ENCODE data around the gene BLOC1S3.

The BLOC1S3 gene

GRCh38 chr19:45169602-45170001 lies 9.0 kb upstream of the BLOC1S3 start:
- TF ChIP-seq CTCF (conservative IDR thresholded peaks at IDR 0.05; ENCODE audit: control insufficient read depth, insufficient read depth, low read depth, low read length): no peak
- DNase-seq (ENCODE audit: low read depth): no peak
- no peak overlapping the region for H3K4me3 ChIP-seq (ENCODE audit: control insufficient read depth, low read depth, low read length)

GRCh38 chr19:45170146-45171106 lies 8.2 kb upstream of the BLOC1S3 start:
- DNase-seq (ENCODE audit: low read depth): no peak
- no peak for TF ChIP-seq CTCF (conservative IDR thresholded peaks at IDR 0.05; ENCODE audit: control insufficient read depth, insufficient read depth, low read depth, low read length)
- no peak overlapping the region for H3K4me3 ChIP-seq (ENCODE audit: control insufficient read depth, low read depth, low read length)

DNA sequence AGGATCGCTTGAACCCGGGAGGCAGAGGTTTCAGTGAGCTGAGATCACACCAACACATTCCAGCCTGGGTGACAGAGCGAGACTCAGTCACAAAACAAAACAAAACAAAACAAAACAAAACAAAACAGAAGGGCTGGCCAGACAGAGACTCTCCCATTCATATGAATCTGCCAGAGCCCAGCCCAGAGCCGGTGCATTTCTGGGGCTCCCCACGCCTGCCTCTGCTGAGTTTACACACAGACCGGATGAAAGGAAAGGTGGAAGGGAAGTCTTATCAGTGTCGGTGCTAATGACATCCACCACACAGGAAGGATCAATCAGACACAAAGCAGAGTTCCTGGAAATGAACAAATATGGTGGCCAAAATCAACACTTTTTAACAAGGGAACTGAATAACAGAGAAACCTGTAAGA lies 7.4 kb upstream of the BLOC1S3 start:
- H3K4me3 ChIP-seq (ENCODE audit: control insufficient read depth, low read depth, low read length): no peak overlapping the region
- no peak for DNase-seq (ENCODE audit: low read depth)
- no peak for TF ChIP-seq CTCF (conservative IDR thresholded peaks at IDR 0.05; ENCODE audit: control insufficient read depth, insufficient read depth, low read depth, low read length)

DNA sequence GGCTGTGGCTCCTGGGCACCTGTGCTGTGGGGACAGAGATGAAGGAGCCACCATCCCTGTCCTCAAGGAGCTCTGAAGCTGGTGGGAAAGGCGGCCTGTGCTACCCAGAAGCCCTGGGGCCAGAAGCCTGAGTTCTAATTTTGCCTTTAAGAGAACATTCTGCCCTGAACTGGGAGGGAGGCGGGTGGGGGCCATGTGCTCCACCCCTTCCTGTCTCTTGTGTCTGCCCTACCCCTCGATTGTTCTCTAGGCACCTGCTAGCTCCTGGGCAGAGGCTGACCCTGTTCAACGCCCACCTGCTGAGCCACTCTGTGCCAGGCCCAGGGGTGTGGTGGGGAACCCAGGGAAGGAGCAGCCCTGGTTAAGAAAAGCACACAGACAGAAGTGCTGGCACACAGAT lies 6.4 kb upstream of the BLOC1S3 start:
- H3K4me3 ChIP-seq (ENCODE audit: control insufficient read depth, low read depth, low read length): no peak overlapping the region
- TF ChIP-seq CTCF (conservative IDR thresholded peaks at IDR 0.05; ENCODE audit: control insufficient read depth, insufficient read depth, low read depth, low read length): no peak
- DNase-seq (ENCODE audit: low read depth): no peak

DNA sequence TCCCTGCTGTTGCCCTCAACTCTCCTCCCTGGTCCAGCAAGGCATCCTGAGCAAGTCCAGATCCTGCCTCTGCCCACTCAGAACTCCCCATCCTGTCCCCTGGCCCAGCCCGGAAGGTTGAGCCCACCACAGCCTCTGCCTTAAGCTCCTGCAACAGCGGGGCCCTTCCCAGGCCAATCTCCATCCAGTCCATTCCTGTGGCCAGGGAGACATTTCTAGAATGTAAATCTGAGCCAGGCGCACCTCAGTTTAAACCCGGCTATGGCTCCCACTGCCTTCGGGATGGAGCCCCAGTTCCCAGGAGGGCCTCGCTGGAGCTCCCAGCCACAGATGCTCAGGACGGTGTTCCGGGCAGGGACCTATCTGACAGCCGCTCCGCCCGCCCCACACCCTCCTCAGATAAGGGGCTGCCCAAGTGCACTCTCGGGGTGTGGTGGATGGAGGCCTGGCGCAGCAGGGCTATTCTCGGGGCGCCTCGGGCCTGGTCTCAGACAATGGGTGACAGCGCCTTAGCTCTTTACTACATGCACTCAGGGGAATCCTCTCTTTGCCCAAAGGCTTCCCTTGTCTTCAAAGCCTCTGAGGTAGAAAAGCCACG lies 5.9 kb upstream of the BLOC1S3 start:
- H3K4me3 ChIP-seq (ENCODE audit: control insufficient read depth, low read depth, low read length): no peak overlapping the region
- no peak for TF ChIP-seq CTCF (conservative IDR thresholded peaks at IDR 0.05; ENCODE audit: control insufficient read depth, insufficient read depth, low read depth, low read length)

DNA sequence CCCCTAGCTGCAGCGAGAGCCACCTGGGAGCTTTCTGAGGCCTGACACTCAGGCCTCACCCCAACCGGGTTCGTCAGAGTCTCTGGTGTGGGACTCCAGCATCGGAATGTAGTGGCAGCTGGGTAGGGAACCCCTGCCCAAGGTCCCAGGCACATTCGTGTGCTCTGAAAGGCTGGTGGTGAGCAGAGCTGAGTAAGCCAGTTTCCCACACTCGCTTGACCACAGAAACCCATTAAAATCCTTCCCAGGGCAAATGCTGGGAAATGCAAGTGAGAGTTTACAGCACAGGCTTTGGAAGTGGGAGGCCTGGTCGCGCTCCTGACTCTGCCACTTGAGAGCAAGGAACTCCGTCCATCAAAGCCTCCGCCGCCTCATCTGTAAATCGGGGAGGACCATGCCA lies 4.8 kb upstream of the BLOC1S3 start:
- peak; percentile 74 for DNase-seq (ENCODE audit: low read depth)
- no peak for TF ChIP-seq CTCF (conservative IDR thresholded peaks at IDR 0.05; ENCODE audit: control insufficient read depth, insufficient read depth, low read depth, low read length)
- no peak overlapping the region for H3K4me3 ChIP-seq (ENCODE audit: control insufficient read depth, low read depth, low read length)

More for the DNA sequence above, 5.9 kb upstream of the BLOC1S3 start:
- DNase-seq (ENCODE audit: low read depth): no peak
